Globus pallidus (tissue), 1 donor: ENCODE measurements around the gene CNTNAP4.

Source experiments
- DNase-seq: peaks from one replicate; pipeline ENCODE4 v3.0.0-alpha.2; 2015; ENCODE audit warnings: low spot score

CNTNAP4 gene

DNA sequence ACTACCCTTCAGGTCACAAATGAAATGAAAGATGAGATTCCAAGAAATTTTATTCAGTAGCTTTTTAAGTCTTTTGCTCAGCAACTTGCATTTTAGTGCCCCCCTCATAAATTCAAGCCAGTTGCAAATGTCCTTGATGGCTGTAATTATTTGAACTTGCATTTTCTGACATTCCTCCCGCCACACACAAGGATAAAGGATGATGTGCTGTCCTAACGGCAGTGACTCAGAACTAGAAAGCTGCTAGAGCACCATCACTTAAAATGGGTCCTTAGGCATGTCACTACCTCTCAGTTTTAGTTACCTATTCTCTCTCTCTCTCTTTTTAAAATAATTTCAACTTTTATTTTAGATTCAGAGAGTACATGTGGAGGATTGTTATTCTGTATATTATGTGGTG is 306.7 kb downstream of the CNTNAP4 start:
- no peak for DNase-seq

GRCh38 chr16:76598498-76598897 is 321.3 kb downstream of the CNTNAP4 start:
- DNase-seq, result no peak

- no peak for DNase-seq
Measured at GRCh38 chr16:76607317-76607716, 330.1 kb downstream of the CNTNAP4 start.
